Stimulated activated CD4-positive, alpha-beta T cell treated with anti-CD3 and anti-CD28 coated beads, Interleukin-15, amount 100 ng/mL, for 48 hours (primary cell): ENCODE results near the gene THYN1.
"Not testable (repeated sequence)": the region's sequence is repeated elsewhere in the genome, so short reads cannot be mapped to it uniquely, and the experiment has no call there.

Experiments
- DNase-seq, 2 donors: peaks; one replicate each; pipeline ENCODE4 v3.0.0-alpha.2; 2020; ENCODE audit warnings: low read depth in 2 of 2

THYN1 gene

GRCh38 chr11:134253188-134253993 lies at the start of gene THYN1, which contains the start of gene ACAD8:
THYN1 (minus strand) TSS chr11:134253352; CDS start chr11:134252882, 470 bp downstream.
ACAD8 (plus strand) TSS chr11:134253568; CDS start chr11:134253601, 33 bp downstream.
- peak; percentile 94 for DNase-seq

GRCh38 chr11:134294664-134295063 lies 41.5 kb upstream of the THYN1 start:
- no peak for DNase-seq

- DNase-seq, result no peak
Observed at GRCh38 chr11:134293119-134294113, 40.3 kb upstream of the THYN1 start.

- DNase-seq, result no peak
Observed at GRCh38 chr11:134292661-134293060, 39.5 kb upstream of the THYN1 start.

DNA sequence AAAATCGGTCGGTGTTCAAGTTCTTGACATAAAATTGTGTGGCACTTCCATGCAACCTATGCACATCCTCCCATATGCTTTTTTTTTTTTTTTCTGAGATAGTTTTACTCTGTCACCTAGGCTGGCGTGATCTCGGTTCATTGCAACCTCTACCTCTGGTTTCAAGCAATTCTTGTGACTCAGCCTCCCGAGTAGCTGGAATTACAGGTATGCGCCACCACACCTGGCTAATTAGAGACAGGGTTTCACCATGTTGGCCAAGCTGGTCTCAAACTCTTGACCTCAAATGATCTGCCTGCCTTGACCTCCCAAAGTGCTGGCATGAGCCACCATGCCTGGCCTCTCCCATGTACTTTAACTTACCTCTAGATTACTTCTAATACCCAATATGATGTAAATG lies 38.0 kb upstream of the THYN1 start:
- DNase-seq, result no peak

DNA sequence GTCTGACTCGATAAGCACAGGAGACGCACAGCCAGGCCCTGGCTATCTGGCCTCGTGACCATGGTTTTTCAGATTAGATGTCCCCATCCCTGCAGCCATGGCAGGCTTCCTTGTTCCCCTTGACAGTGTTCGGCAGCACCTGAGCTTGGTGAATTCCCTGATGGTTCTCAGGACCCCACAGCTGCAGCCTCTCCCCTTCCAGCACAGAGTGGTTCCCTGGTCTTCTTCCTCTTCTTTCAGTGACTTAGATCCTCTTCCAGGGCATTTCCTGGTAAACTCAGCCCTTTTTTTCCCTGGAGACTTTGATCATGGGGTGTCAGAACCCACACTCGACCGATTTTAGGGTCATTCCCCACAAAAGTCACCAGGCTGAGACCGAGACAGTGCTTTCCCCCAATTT lies 37.5 kb upstream of the THYN1 start:
- DNase-seq, result no peak

DNA sequence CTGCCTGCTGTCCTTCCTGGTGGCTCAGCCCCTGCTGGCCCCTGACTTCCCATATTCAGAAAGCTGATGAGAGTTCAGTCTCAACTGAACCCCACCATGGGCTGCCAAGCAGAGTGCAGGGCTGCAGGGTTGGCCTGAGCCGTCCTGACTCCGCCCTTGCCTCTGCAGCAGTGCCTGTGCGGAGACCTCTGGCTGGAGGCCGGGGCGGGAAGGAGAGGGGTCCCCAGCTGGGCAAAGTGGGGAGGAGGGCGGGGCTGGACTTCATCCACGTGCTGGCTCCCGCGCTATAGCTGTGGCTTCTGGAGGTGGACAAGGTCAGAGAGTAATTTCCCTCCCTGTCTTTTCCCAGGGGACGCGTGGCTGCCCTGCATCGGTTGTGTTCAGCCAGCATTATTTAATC lies 36.6 kb upstream of the THYN1 start:
- no peak for DNase-seq

GRCh38 chr11:134289167-134289566 lies 36.0 kb upstream of the THYN1 start:
- no peak for DNase-seq

- no peak for DNase-seq
Observed at GRCh38 chr11:134288486-134288885, 35.3 kb upstream of the THYN1 start.

DNA sequence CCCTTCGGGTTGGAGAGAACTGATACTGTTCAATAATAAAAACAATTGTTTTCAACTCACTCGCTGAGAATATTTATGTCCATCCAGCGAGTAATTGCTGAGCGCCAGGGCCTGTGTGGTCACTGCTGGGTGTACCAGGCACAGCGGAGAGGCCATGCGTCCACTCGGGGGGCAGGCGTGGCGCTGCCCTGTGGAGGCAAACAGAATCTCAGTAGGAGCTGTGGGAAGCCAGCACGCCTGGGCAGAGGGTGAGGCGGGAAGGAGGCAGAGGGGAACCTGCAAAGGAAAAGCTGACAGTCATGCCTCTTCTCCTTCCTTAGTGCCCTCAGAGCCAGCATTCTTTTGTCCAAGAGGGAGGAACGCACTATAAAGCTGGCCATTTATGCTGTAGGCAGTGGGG lies 34.4 kb upstream of the THYN1 start:
- DNase-seq, result no peak

- not testable (repeated sequence) for DNase-seq
Observed at GRCh38 chr11:134284349-134284748, 31.2 kb upstream of the THYN1 start.

DNA sequence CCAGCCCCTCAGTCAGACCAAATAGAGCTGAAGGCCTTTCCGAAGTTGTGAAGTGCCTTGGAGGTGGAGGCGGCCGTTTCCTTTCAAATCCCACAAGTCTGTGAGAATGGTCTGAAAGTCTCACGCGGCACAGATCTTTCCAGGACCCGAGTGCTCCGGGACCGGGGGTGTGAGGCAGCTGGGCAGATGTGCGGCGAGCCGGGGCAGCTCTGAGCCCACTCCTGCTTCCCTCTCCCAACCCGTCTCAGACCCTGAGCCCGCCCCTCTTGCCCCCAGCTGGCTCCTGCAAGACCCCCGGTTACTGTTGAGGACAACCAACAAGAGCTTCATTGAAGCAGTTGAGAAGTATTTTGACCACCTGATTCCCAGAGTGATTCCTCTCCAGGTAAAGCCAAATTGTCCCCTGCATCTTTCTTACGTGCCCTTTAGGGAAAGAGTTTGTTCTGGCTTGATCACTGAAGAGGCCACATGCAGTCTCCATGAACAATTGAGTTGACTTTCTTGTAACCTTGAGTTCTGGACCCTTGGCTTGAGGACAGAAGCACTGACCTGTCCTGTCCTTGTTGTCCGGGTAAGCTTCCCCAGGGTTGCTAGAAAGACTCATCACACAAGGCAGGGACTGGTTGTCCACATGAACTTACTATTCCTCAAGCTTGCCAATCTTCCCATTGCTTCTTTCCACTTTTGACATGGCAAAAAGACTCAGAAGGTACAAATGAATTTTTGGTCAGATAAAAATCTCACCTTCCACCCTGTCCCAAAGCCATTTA lies 30.5 kb upstream of the THYN1 start:
- DNase-seq, result no peak

DNA sequence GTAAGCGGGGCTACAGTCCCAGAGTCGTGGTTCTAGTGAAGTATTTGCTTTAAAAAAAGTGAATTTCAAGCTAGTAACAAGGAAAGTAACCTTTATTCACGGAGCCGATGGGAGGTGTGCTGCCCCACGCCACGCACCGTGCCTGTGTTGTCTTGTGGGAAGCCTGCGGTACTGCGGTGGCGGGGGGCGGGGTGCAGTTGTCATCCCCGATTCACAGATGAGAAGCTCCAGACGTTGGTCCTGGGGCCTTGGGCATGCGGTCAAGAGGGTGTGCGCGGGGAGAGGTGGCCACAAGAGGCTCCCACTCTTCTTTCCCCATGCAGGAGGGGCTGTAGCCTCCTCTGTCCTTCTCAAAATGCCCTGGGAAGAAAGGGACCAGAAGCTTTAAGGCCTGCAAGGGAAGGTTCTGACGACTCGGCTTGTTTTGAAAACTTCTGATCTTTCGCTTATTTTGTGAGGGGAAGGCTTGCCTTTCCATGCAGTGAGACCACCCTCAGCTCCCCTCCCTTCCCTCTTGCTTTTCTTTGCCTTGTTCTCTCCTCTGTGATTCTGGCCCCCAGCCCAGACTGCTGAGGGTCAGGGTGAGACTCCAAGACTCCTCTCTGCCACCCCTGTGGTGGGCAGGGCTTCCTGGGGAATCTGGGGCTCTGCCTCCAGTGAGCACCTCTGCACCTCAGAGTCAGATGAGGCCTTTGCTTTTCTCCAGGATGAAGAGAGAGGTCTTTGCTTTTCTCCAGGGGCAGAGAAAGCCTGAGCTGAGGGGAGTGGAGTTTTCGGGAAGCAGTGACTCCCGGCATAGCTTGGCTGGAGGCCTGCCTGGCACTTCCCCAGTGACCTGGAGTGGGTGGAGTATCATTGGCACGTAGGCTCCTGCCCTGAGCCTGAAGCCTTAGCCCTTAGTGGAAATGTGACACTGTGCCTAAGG lies 29.2 kb upstream of the THYN1 start:
- DNase-seq, result no peak

- not testable (repeated sequence) for DNase-seq
Observed at GRCh38 chr11:134281635-134282034, 28.5 kb upstream of the THYN1 start.

DNA sequence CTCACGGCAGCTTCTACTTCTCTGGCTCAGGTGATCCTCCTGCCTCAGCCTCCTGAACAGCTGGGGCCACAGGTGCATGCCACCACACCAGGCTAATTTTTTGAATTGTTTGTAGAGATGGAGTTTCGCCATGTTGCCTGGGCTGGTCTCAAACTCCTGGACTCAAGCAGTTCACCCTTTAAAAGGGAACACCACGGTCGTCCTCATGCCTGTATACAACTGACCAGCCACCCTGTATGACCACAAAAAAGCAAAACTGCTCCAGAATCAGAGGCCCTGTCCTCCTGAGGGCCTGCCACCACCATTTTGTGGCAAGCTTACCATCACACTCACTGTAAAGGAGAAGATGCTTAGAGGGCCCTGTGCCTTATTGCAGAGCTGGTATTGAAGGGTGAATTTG lies 25.2 kb upstream of the THYN1 start:
- no peak for DNase-seq

DNA sequence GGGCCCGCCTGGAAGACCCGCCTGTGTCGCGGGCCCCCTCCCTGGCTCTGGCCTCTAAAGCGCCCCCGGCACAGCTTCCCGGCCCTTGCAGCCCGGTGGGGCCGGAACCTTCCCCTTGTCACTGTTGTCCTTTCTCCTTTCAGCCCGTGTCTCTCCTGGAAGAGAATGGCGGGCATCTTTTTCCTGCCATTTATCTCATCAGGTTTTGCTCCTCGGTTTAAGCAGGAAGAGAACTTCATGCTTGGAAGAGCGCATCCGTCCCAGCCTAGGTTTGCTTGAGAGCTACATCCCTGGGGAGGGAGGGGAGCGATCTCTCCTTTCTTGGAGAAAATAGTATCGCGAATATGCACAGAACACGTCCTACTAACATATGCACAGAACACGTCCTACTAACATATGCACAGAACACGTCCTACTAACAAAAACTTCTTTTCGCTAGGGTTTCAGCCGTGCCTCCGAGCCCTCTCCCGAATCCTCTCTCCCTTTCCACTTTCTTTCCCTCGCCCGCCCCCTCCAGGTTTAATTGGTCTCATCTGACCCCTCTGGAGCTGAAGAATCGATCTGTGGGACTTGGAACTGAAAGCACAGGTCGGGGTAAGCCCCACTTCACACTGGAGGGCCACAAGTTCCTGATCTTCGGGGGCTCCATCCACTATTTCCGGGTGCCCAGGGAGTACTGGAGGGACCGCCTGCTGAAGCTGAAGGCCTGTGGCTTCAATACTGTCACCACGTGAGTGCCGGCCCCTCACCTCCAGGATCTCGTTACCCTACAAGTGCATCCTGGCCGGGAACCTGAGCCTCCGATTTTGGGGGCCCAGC lies 24.2 kb upstream of the THYN1 start:
- no peak for DNase-seq

DNA sequence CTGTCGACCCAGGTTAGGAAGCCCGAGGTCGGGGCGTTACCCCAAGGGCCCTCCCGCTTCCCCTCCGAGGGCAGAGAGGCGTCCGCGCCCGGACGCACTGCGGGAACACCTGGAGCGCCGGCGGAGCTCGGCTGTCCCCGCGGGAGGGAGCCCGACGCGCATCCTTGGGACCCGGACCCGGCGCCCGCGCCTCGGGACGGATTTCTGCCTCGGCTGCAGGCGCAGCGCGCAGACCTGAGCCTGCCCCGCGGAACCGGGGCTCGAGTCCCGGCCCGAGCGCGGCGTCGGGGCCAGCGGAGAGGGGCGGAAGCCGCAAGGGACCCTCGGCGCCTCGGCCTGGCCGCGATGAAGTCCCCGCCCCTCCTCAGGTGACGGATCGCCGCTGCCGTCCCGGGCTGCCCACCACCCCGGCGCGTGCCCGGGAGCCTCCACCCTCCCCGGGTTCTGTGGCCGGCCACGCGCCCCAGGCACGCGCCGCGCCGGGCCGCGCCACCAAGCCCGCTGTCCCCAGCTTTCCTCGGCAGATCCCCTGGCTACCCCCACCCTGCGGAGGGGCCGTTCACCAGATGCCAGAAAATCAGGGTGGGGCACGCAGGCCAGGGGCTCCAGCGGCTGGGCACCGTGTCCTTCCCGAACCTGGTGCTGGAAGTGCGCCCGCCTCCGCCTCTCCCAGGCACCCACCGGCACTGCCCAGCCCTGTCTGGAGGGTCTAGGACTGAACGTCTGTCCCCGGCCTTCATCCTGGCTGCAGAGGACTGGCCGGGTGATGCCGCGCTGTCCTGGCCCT lies 23.4 kb upstream of the THYN1 start:
- no peak for DNase-seq

DNA sequence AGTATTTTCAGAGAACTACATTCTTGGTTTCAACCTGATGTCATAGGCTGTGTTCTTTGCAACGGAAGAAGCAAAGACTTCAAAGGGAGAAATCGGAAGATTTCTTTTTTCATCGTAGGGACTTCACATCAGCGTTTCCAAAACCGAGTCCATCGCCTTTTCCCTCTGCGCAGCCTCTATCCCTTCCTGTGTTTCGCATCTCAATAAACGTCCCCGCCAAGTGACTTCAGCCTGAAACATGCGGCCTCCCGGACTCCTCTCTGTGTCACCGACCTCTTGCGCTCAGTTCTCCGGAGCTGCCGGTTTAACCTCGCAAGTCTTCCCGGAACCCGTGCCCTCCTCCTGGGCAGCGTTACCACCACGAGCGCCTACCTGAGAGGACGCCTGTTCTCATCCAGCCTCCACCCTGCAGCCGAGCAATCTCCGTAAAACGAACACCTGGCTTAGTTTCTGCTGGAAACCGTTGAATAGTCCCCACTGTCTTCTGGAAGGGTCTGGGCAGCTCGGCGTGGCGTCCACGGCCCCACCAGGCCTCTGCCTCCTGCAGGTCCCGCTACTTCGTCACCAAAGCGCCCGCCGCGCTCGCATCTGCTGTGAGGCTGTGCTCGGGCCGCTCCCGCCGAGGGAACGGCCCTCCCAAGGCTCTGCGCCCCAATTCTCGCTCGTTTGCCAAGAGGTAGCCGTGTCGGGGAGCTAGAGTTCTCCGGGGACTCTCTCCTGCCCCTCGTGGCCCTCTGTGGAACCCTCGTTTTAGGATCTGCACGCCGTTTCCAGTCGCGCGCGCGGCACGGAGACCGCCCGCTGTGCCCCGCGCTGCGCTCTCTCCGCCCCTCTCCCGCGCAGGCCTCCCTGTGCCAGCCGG lies 22.6 kb upstream of the THYN1 start, which contains the start of gene GLB1L3:
TSS of gene GLB1L3 (plus strand) at position 846 of the 862 bp plus-strand sequence. CDS start 362 bp downstream, outside the sequence.
- DNase-seq, result peak; percentile 69 to 75
